IPS-NIHi11 (cell line): ENCODE data around the gene VIPR2.
A peak's percentile ranks its signal among the peaks of the same experiment; 100 is the strongest.
"Not testable (repeated sequence)": the region's sequence is repeated elsewhere in the genome, so short reads cannot be mapped to it uniquely, and the experiment has no call there.

Source experiments
- DNase-seq: peaks from one replicate; pipeline ENCODE4 v3.0.0; 2012; ENCODE audit warnings: mixed read lengths, low spot score

VIPR2 gene

DNA sequence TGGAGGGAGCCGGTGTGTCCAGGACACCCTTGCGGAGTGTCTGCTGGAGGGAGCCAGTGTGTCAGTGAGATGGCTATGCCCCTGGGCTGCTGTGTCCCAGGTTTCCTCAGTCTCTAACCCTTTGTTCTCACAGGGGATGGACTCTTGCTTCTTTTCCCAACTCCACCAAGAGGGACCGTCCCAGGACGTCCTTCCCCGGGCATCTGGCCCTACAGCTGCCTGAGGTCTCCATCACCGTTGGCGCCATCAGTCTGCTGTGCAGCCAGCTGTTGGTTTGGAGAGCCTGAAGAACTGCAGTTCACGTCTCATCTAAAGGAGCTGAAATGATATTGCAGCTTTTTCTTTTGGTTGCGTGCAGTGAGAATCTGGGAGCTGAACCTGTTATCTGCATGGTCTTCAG lies 136.2 kb downstream of the VIPR2 start:
- no peak for DNase-seq

DNA sequence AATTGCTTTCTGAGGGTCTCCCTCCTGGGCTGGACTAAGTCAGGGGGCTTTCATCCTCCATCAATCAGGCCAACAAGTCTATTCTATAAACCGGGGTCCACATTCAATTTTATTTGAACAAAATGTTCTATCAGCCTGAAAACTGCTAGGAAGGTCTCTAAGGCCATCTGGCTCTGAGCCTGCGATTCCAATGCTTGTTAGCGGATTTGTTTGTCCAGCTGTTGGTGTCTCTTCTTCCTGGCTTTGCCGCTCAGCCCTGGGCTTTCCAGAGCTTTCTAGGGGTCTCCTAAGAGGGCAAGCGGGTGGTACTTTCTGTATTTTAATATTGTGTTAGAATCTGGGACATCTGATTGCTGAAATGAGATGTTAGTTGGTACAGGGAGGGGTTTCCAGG lies 136.7 kb downstream of the VIPR2 start:
- DNase-seq = no peak

DNA sequence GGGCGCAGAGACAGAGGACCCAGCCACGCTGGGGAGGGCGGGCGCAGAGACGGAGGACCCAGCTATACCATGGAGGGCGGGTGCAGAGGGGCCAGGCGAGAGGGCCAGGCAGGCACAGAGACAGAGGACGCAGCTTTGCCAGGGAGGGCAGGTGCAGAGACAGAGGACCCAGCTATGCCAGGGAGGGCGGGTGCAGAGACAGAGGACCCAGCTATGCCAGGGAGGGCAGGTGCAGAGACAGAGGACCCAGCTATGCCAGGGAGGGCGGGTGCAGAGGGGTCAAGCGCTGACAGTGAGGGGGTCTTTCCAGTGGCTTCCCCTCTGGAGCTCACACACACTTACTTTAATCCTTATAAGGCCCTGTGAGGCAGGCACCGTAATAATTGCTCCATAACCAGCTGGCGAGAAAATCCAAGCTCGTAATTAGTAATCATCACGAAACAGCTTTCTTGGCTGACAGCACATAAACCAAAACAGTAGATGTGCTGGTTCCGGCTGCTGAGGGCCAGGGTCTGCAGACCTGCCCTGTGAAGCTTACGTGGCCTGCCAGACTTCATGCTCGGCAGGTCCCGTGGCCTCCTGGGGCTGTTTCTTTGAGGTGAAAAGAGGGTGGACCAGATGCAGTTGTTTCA lies 137.2 kb downstream of the VIPR2 start:
- no peak for DNase-seq

DNA sequence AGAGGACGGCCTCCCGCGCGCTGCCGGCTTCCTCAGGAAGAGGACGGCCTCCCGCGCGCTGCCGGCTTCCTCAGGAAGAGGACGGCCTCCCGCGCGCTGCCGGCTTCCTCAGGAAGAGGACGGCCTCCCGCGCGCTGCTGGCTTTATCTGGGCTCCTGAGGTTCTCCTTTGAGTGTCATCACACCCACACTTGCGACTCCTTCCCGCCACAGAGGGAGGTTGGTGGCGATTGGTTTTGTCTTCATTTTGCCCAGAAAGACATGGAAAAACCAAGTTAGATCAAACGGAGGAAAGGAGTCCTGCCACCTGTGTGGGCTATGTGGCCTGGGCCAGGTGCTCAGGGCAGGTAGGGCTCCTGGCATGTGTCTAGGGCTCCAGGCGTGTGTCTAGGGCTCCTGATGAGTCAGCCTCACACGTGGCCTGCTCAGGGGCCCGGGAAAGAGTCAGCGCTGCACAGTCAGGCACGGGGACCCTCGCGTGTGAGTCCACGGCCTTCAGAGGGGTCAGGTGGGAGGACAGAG lies 138.0 kb downstream of the VIPR2 start:
- no peak for DNase-seq

DNA sequence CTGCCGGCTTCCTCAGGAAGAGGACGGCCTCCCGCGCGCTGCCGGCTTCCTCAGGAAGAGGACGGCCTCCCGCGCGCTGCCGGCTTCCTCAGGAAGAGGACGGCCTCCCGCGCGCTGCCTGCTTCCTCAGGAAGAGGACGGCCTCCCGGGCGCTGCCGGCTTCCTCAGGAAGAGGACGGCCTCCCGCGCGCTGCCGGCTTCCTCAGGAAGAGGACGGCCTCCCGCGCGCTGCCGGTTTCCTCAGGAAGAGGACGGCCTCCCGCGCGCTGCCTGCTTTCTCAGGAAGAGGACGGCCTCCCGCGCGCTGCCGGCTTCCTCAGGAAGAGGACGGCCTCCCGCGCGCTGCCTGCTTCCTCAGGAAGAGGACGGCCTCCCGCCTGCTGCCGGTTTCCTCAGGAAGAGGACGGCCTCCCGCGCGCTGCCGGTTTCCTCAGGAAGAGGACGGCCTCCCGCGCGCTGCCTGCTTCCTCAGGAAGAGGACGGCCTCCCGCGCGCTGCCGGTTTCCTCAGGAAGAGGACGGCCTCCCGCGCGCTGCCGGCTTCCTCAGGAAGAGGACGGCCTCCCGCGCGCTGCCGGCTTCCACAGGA lies 138.6 kb downstream of the VIPR2 start:
- not testable (repeated sequence) for DNase-seq

DNA sequence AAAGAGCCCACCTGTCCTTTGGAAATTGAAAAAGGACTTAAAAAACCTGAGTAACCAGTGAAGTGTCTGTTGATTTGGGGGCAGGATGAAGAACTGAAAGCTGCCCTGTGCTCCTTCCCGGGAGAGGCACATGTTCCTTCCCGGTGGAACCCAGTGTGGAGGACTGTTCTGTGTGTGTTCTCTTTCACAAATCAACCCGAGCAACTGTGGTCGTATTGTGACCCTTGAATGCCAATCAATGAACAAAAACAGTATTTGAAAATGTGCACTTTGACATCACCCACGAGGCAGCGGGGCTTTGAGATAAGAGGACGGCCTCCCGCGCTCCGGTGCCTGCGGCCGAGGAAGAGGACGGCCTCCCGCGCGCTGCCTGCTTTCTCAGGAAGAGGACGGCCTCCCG lies 139.0 kb downstream of the VIPR2 start:
- DNase-seq = no peak

DNA sequence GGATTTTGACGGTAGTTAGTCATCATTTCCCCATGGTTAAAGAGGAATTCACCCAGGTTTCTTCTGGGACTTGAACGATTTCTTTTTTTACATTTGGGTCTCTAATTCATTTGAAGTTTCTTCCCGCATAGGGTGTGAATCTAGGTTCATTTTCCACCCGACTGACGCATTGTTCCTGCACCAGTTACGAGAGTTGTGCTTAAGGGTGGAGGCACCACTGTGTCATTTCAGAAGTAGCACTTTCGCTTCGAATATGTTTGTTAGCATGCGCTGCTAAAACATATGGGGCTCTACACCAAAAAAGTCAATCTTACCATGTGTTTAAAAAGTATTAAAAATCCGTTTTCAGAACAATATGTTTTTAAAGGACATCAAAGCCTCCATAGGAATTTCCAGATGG lies 140.3 kb downstream of the VIPR2 start:
- DNase-seq = no peak

DNA sequence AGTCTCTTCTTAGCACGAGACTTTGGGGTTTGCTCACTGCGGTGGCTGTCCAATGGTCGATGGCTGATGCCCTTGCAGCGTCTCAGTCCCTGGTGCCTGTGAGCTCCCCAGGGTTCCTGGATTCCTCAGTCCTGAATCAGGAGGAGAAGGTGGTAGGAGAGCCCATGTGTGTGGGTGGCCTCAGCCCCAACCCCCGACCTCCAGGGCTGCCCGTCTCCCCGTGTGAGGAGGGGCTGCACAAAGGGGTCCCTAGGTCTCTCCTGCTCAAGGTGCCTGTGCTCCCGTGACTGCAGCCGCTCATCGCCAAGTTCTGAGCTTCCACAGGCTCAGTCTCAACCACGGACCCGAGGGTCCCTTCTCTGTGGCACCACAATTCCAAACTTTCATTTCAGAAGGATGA lies 142.9 kb downstream of the VIPR2 start:
- no peak for DNase-seq

DNA sequence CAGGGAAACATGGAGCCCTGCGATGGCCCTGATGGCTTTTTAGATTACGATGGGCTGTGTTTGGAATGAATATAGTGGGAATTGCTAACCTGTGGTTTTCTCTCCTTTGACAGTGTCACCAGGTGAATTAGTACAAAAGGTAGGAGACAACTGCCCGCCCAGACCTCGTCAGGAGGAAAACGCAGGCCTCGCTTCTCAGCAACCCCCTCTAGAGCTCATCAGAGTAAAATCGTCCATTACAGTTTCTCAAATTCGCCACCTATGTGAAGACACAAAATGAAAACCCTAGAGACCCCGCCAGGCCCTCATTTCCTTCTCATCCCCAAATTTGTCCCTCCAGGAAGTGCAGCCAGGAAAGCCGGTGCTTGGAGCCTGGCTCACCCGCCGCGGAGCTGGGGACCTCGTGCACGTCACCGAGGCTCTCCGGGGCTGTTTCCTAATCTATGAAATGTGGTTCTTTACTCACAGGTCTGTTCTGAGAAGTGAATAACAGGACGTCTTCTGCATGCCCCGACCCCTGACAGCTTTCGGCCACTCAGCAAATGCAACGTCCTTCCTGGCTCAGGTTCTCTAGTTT lies 143.7 kb downstream of the VIPR2 start:
- peak; percentile 44 for DNase-seq

DNA sequence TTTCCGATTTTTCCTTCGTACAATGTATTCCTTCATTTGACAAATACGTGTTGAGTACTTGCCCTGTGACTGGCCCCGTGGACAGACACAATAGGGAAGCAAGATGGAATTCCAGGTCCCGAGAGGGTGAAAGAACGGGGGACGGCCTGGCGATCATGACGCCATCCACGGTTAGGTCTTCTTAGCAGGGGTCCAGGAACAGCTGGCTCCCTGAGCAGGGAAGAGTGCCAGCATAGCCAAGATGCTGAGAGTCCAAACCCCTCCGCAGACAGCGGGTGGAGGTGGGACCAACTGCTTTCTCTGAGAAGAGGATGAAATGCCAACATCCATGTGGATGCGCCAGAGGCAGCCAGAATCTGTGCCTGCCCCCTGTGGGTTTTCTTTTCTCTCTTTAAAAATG lies 144.6 kb downstream of the VIPR2 start:
- DNase-seq = no peak

DNA sequence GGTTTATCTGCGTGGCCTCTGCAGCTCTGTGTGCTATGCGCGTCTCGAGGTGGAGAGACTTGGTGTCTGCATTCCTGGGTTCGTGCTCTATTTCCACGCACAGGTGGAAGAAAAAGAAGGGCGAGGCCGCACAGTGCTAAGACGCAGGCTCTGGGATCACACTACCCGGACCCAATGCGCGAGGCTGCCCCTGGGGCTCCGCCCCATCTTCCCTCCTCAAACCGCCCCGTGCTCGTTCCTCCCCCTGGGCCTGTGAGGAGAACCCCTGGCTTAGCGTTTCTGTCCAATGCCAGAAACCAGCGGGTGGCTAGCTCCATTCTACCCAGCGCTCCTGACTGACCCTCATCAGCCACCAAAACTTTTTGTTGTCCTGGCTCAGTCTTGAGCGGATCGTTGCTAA lies 145.2 kb downstream of the VIPR2 start:
- peak; percentile 31 for DNase-seq

DNA sequence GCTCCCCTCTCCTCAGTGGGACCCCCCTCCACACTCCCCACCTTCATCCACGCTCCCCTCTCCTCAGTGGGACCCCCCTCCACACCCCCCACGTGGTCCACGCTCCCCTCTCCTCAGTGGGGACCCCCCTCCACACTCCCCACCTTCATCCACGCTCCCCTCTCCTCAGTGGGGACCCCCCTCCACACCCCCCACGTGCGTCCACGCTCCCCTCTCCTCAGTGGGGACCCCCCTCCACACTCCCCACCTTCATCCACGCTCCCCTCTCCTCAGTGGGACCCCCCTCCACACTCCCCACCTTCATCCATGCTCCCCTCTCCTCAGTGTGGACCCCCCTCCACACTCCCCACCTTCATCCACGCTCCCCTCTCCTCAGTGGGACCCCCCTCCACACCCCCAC lies 146.4 kb downstream of the VIPR2 start:
- DNase-seq = not testable (repeated sequence)

DNA sequence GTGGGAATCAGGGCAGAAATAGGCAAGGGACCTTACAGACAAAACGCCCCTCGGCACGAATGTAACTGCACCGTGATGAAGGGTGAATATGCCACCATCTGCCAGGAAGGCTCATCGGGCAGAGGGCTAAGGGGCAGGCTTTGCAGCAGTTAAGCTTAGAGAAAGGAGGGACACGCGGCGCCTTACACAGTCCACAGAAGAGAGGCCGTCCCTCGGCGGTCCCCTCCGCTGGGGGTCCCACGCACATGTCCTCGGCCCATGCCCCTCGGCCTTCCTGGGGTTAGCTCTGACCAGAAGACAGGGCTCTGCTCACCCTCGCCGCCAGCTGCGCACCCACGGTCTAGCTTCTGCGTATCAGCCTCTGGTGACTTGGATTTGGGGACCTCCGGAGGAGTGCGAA lies 147.2 kb downstream of the VIPR2 start:
- DNase-seq = no peak

DNA sequence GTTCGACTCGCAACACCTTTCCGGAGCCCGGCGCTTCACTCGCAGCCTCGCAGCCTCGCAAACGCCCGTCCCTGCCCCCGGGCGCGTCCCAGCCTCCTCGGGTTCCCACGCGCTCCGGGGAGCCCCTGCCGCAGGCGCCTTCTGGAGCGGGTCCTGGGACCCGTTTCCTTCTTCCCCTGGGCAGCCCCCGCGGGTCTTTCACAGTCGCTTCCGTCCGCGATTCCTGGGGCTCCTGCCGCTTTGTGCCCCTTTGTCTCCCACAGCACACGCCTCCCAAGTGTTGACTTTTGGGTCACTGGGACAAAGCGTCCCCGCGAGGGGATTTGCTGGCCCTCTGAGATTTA lies 147.6 kb downstream of the VIPR2 start:
- DNase-seq = peak; percentile 25

DNA sequence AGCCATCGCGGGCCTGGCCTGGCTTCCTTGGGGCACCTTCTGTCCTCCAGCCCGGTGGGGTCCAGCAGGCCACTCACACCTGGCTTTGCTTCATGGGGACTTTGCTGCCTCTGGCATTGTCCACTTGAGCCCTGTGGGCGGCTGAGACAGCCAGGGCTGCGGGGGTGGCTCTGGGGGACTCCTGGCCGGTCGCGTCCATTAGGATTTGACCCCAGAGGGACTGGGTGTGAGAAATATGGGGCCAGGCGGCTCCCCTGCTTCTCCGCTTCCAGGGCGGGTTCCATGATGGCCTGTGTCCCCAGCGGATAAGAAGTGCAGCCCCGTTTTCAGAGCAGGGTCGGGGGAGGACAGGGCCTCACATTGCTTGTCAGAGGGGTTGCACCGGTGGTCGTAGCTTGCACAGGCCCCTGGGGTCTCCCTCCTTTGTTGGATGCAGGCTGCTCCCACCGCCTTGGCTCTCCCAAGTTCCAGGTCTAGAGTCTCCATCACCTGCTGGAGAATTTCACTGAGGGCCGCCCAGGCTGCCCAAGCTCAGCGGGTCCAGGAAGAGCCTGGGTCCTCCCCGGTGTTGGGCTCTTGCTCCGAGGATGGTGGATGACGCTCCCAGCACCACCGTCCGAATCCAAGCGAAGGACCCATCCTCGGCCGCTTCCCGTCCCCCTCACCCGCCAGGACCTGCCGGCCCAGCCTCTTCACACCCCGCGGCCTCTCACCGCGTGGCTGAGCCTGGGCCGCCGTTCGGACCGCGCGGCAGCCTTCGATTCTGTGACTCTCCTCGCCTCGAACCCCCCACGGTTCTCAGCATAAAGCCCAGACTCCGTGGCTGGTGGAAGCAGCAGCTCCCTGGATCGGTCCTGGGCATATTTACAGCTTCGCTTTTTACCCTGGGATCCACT lies 148.2 kb downstream of the VIPR2 start:
- DNase-seq = peak; percentile 26

DNA sequence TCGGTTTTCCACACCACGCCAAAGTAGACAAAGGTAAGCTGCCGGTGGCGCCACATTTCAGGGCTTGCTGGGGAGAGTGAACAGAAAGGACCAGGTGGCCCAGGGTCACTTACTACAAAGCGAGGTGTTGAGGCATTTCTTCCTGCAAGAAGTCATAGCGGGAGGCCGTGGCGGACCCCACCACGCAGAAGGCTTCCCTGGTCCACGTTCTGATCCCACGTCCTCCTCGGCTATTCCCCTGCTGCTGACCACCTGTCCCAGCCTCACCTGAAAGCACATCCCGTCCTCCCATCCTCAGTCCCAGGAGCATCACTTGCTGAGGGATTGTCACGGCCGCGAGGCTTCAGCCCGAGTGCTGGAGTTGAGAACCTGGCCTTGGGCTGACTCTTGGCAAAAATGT lies 149.2 kb downstream of the VIPR2 start:
- no peak for DNase-seq

DNA sequence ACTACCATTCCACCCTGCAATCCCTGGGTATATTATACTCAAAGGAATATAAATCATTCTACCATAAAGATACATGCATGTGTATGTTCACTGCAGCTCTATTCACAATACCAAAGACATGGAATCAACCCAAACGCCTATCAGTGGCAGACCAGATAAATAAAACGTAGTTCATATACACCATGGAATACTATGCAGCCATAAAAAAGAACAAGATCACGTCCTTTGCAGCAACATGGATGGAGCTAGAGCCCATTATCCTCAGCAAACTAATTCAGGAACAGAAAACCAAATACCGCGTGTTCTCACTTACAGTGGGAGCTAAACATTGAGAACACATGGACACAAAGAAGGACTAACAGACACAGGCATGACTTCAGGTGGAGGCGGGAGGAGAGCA lies 150.0 kb downstream of the VIPR2 start:
- no peak for DNase-seq

DNA sequence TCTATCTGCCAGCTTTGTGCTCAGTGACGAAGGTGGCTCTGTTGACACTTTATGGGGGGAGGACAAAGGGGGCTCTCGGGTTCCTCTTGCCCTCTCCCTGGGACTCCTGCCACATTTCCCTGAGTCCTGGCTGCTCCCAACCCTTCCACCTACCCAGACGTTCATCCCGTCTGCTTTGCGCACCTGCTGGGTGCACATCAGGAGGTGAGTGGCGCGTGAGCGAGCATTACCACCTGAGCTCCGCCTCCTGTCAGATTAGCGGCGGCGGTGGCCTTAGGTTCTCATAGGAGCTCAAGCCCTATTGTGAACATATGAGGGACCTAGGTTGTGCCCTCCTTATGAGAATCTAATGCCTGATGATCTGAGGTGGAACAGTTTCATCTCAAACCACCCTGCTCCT lies 151.1 kb downstream of the VIPR2 start:
- no peak for DNase-seq

DNA sequence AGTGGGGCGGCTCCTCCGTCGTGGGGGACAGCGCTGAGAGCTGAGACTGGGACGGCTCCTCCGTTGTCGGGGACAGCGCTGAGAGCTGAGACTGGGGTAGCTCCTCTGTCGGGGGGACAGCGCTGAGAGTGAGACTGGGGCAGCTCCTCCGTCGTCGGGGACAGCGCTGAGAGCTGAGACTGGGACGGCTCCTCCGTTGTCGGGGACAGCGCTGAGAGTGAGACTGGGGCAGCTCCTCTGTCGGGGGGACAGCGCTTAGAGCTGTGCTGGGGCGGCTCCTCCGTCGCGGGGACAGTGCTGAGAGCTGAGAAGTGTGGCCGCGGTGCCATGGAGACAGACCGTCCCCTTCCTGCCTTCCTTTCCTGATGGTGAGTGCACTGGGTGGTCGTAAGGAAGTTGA lies 151.9 kb downstream of the VIPR2 start:
- no peak for DNase-seq

DNA sequence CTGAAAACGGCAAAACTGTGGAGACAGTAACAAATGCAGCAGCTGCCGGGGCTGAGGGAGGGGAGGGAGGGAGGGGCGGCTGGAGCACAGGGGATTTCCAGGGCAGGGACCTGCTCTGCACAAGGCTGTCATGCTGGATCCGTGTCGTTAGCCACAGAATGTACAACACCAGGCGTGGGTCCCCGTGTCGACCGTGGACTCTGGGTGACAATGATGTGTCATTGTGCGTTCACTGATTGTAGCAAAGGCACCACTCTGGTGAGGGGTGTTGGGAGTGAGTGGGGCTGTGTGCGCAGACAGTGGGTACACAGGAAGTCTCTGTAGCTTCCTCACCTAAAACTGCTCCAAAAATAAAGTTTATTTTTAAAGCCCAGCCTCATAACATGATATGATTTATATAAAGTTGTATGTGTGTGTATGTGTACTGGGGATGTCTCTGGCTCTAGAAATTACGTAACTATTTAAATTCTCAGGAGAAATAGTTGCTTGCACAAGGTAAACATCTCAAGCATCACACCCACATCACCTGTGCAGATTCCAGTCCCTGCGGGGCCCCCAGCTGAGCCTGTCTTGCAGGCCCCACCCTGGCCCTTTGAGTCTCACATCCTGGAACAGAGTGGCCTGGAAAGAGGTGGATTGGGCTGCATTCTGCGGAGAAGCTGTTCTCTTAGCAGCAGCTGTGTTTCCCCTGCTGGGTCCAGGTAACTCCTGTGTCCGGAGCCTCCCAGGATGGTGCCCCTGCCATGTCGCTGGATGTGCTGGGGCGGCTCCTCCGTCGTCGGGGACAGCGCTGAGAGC lies 152.6 kb downstream of the VIPR2 start:
- DNase-seq = no peak

DNA sequence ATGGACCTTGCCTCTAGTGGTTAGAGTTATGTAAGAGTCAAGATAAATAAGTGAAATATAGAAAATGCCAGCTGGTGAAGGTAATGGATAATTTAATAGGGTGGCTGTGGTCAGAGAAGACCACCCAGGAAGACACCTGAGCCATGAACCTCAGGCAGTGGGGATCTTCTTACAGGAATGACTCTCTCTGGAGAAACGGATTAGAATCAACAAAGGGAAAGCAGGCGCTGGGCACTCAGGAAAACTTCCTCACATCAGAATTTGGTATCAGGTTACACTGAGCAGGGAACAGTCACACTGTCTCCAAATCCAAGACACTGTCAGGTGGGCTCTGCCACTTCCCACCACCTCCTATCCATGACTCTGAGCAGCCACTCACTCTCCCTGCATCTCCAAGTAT lies 155.7 kb downstream of the VIPR2 start:
- no peak for DNase-seq

DNA sequence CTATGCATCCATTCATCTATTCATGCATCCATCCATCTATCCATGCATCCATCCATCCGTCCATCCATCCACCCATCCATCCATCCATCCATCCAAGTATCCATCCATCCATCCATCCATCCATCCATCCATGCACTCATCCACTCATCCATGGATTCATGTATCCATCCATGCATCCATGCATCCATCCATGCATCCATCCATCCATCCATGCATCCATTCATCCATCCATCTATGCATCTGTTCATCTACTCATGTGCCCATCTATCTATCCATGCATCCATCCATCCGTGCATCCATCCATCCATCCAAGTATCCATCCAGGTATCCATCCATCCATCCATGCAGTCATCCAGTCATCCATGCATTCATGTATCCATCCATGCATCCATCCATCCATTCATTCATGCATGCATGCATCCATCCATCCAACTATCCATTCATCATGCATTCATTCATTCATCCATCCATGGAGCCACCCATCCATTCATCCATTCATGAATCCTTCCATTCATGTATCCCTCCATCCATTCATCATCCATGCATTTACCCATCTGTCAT lies 156.3 kb downstream of the VIPR2 start:
- no peak for DNase-seq
